ENCODE data around the gene INPP5F. TPM values are rescaled to one million over a fixed set of nuclear protein-coding genes. Genes with fewer than 3 reads are reported as not detected.

INPP5F gene
- polyA plus RNA-seq, 1 donor (not counting 4 experiments of a cell fraction or from before 2014, with no cell fraction given), result 21.1 TPM

DNA sequence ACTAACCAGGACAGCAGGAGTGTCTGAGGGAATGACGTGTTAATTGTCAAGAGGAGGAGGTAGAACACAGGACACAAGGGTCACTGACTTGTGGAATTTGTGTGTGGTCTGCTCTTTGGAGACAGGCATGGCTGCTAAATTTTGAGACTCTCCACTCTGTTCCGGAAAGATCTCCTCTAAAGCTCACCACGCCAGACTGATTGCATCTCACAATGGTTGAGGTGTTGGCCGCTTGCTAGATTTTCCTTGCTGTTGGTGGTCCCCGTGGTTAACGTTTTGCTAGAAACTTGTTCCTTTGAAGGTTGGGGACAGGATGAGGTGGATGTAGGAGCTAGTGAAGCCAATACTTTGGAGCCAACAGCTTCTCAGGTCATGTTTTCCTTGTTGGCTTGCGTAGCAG is 89.8 kb downstream of the INPP5F start:
- H4K20me1 ChIP-seq (ENCODE audit: control insufficient read depth, extremely low read depth, insufficient read depth, low read length), result no peaks in the 10 kb centered on the region
- no peak for TF ChIP-seq EZH2 (IDR thresholded peaks at IDR 0.05; ENCODE audit: low read length)
- no peak for TF ChIP-seq CTCF (optimal IDR thresholded peaks at IDR 0.05 in 1 of 3, IDR thresholded peaks at IDR 0.05 in 1 of 3, conservative IDR thresholded peaks at IDR 0.05 in 1 of 3; ENCODE audit: extremely low read depth in 1 of 3, insufficient read depth in 2 of 3, low read length in 3 of 3)
- dilution Hi-C loops (cut with MboI; ENCODE audit: extremely low pct_ligation_motif_present, low sequenced_read_pairs), result no loop called here
- H3K79me2 ChIP-seq (ENCODE audit: control insufficient read depth, insufficient read depth, low read length), result no peaks in the 10 kb centered on the region
- H3K9me3 ChIP-seq (ENCODE audit: control insufficient read depth, low read depth, low read length), result no peaks in the 10 kb centered on the region
- H2AFZ ChIP-seq (ENCODE audit: control insufficient read depth, low read length), result no peak overlapping the region
- H3K27ac ChIP-seq (ENCODE audit: control insufficient read depth, insufficient read depth, low read length), result no peak overlapping the region
- no peak overlapping the region for H3K4me3 ChIP-seq (ENCODE audit: control insufficient read depth in 2 of 3, extremely low read depth in 1 of 3, insufficient read depth in 2 of 3, low read depth in 1 of 3, low read length in 3 of 3)
- H3K27me3 ChIP-seq (ENCODE audit: control insufficient read depth, extremely low read depth, insufficient read depth, low read length), result no peaks in the 10 kb centered on the region
- no peaks in the 10 kb centered on the region for H3K9me1 ChIP-seq (ENCODE audit: control insufficient read depth, extremely low read depth, insufficient read depth, low read length)
- H3K4me2 ChIP-seq (ENCODE audit: control insufficient read depth, extremely low read depth, insufficient read depth, low read depth, low read length), result no peak overlapping the region
- FAIRE-seq, result no peak
- H3K9ac ChIP-seq (ENCODE audit: control insufficient read depth, extremely low read depth, insufficient read depth, low read length), result no peak overlapping the region
- peaks cover 3% of the 10 kb centered on the region for H3K4me1 ChIP-seq (ENCODE audit: control insufficient read depth, extremely low read depth, insufficient read depth, low read length)
- no peak for DNase-seq (ENCODE audit: low read depth, low spot score)
- peaks cover 9 to 12% of the 10 kb centered on the region in 2 experiments for H3K36me3 ChIP-seq (ENCODE audit: control insufficient read depth in 2 of 2, extremely low read depth in 1 of 2, insufficient read depth in 2 of 2, low read length in 2 of 2)

DNA sequence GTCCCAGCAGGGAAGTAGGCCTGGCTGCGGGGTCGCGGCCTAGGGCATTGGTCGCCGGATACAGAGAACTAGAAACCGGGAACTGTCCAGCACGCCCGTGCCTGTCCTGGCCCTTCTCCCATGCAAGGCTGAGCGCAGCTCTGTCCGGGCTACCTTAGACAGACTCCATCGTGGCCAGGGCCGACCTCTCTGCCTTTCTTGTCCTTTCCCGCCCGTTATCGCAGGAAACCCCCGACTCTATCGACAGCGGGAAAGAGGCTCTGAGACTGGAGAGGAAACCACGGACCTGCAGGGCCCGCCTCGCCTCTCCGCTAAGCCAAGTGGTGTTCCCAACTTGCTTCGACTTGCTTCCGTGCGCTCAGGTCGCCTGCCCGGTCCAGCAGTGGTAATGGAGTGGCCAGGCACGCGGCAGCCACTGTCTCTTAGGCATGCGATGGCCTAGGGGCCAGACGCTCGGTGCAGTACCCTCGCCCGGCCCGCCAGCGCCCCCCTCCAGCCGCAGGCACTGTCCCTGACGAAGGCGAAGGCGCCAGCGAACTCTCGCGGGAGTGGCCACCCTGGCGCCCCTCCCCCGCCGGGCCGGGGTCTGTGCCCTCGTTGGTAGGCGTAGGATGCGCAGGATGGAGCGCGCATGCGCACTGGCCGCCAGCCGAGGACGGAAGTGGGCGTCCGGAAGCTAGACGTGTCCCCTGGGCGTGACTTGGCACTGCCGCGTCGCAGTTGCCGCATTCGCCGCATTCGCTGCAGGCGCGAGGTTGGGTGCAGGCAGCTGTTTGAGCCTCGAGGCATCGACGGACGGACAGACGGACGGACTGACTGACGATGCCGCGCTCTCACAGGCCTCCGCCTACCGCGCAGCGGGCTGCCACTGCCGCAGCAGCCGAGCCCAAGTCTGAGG is 92.4 kb downstream of the INPP5F start:
- peak overlapping the region; percentile 44 for H2AFZ ChIP-seq (ENCODE audit: control insufficient read depth, low read length)
- DNase-seq (ENCODE audit: low read depth, low spot score) (peak; percentile 19), FAIRE-seq (no peak)
- H3K27me3 ChIP-seq (ENCODE audit: control insufficient read depth, extremely low read depth, insufficient read depth, low read length), result no peaks in the 10 kb centered on the region
- peaks cover 3% of the 10 kb centered on the region for H3K4me1 ChIP-seq (ENCODE audit: control insufficient read depth, extremely low read depth, insufficient read depth, low read length)
- peak overlapping the region; percentile 60 for H3K4me2 ChIP-seq (ENCODE audit: control insufficient read depth, extremely low read depth, insufficient read depth, low read depth, low read length)
- no peak overlapping the region for H3K9ac ChIP-seq (ENCODE audit: control insufficient read depth, extremely low read depth, insufficient read depth, low read length)
- no peak overlapping the region for H3K27ac ChIP-seq (ENCODE audit: control insufficient read depth, insufficient read depth, low read length)
- TF ChIP-seq EZH2 (IDR thresholded peaks at IDR 0.05; ENCODE audit: low read length), result no peak
- H3K9me1 ChIP-seq (ENCODE audit: control insufficient read depth, extremely low read depth, insufficient read depth, low read length), result no peaks in the 10 kb centered on the region
- H4K20me1 ChIP-seq (ENCODE audit: control insufficient read depth, extremely low read depth, insufficient read depth, low read length), result no peaks in the 10 kb centered on the region
- dilution Hi-C loops (cut with MboI; ENCODE audit: extremely low pct_ligation_motif_present, low sequenced_read_pairs), result no loop called here
- H3K9me3 ChIP-seq (ENCODE audit: control insufficient read depth, low read depth, low read length), result no peaks in the 10 kb centered on the region
- H3K79me2 ChIP-seq (ENCODE audit: control insufficient read depth, insufficient read depth, low read length), result no peaks in the 10 kb centered on the region
- H3K4me3 ChIP-seq (ENCODE audit: control insufficient read depth in 2 of 3, extremely low read depth in 1 of 3, insufficient read depth in 2 of 3, low read depth in 1 of 3, low read length in 3 of 3), result peak overlapping the region in 1 of 3 experiments; percentile 39
- peaks cover 7 to 8% of the 10 kb centered on the region in 2 experiments for H3K36me3 ChIP-seq (ENCODE audit: control insufficient read depth in 2 of 2, extremely low read depth in 1 of 2, insufficient read depth in 2 of 2, low read length in 2 of 2)
